IMR-90 (cell line): ENCODE data around the gene MBIP. TPM values are rescaled to one million over a fixed set of nuclear protein-coding genes. Genes with fewer than 3 reads are reported as not detected.

ENCODE experiments used
- ATAC-seq: fragments of 200-7000 bp; cut with Tn5 transposase; 2 replicates; pipeline ENCODE4 v1.9.1; 2020; ENCODE audit warnings: low read depth, mild to moderate bottlenecking, moderate library complexity
- BruUV-seq: library from RNA; stranded (reverse); fragments of 400-500 nt; replicated peaks from 2 replicates; lab custom pipeline; 2021; lab: Mats Ljungman, UMichigan
- CTCF ChIA-PET: fragments of 300-600 bp; formaldehyde crosslinking; extraction: SDS; loops from one replicate; lab custom pipeline; 2021; ENCODE audit warnings: antibody characterized with exemption; lab: Yijun Ruan, JAX
- POLR2A ChIA-PET: fragments of 300-600 bp; sonication (Branson Sonifier 250); formaldehyde crosslinking; loops from one replicate; lab custom pipeline; 2022; ENCODE audit warnings: antibody characterized with exemption; ENCODE audit not compliant: unreplicated experiment; lab: Charles Lee
- DNase-seq: peaks from one replicate; pipeline ENCODE4 v3.0.0; 2013
- H2AFZ ChIP-seq: replicated peaks from 2 replicates; pipeline ENCODE3; 2013; ENCODE audit warnings: low read length, mild to moderate bottlenecking; ENCODE audit not compliant: poor library complexity
- H2AK5ac ChIP-seq: 2 replicates; pipeline ENCODE4 v1.6.1; 2013; ENCODE audit warnings: low read depth, low read length, inconsistent platforms
- H2AK9ac ChIP-seq: replicated peaks from 2 replicates; pipeline ENCODE3; 2013; ENCODE audit warnings: mild to moderate bottlenecking, low read depth, low read length, moderate library complexity; ENCODE audit not compliant: poor library complexity
- H2BK120ac ChIP-seq: 2 replicates; pipeline ENCODE4 v1.6.1; 2013; ENCODE audit warnings: low read depth, low read length, inconsistent platforms
- H2BK15ac ChIP-seq: 3 replicates; pipeline ENCODE4 v1.6.1; 2013; ENCODE audit warnings: low read depth, low read length, inconsistent platforms
- H2BK20ac ChIP-seq: 2 replicates; pipeline ENCODE4 v1.6.1; 2013; ENCODE audit warnings: low read depth, mild to moderate bottlenecking, inconsistent platforms, low read length, moderate library complexity
- H2BK5ac ChIP-seq: 2 replicates; pipeline ENCODE4 v1.6.1; 2013; ENCODE audit warnings: mild to moderate bottlenecking, low read depth, low read length, inconsistent platforms; ENCODE audit not compliant: poor library complexity, severe bottlenecking
- H3K14ac ChIP-seq: replicated peaks from 2 replicates; pipeline ENCODE4 v1.6.1; 2013; ENCODE audit warnings: low read depth, low read length, inconsistent platforms
- H3K18ac ChIP-seq: 2 replicates; pipeline ENCODE4 v1.6.1; 2013; ENCODE audit warnings: low read depth, low read length, control low read depth
- H3K23ac ChIP-seq: 2 replicates; pipeline ENCODE4 v1.6.1; 2013; ENCODE audit warnings: low read depth, low read length, inconsistent platforms
- H3K27ac ChIP-seq: 2 replicates; pipeline ENCODE4 v1.5.1; 2013; ENCODE audit warnings: mild to moderate bottlenecking, control low read depth, low read length; ENCODE audit not compliant: insufficient read depth
- H3K27me3 ChIP-seq: 2 replicates; pipeline ENCODE4 v1.6.1; 2013; ENCODE audit warnings: low read length; ENCODE audit not compliant: control insufficient read depth, insufficient read depth
- H3K36me3 ChIP-seq: 2 replicates; pipeline ENCODE4 v1.6.1; 2013; ENCODE audit warnings: low read length, mixed read lengths; ENCODE audit not compliant: control insufficient read depth, insufficient read depth
- H3K4ac ChIP-seq: 2 replicates; pipeline ENCODE4 v1.6.1; 2013; ENCODE audit warnings: low read depth, low read length, inconsistent platforms
- H3K4me1 ChIP-seq: 2 replicates; pipeline ENCODE4 v1.6.1; 2013; ENCODE audit warnings: low read length, mixed read lengths; ENCODE audit not compliant: control insufficient read depth, insufficient read depth
- H3K4me2 ChIP-seq: 2 replicates; pipeline ENCODE4 v1.6.1; 2013; ENCODE audit warnings: low read depth, mild to moderate bottlenecking, control low read depth, low read length, moderate library complexity
- H3K4me3 ChIP-seq: 2 replicates; pipeline ENCODE4 v1.5.1; 2013; ENCODE audit warnings: low read depth, mild to moderate bottlenecking, control low read depth, low read length, moderate library complexity; ENCODE audit not compliant: insufficient read depth
- H3K56ac ChIP-seq: 2 replicates; pipeline ENCODE4 v1.6.1; 2013; ENCODE audit warnings: low read length, inconsistent platforms; ENCODE audit not compliant: insufficient read depth; ENCODE audit errors: extremely low read depth
- H3K79me1 ChIP-seq, 2 experiments: 2 replicates each; pipeline ENCODE4 v1.6.1; 2013; ENCODE audit warnings: low read length in 2 of 2, inconsistent platforms in 1 of 2, low read depth in 1 of 2
- H3K9ac ChIP-seq: 2 replicates; pipeline ENCODE4 v1.6.1; 2013; ENCODE audit warnings: low read depth, low read length, control low read depth
- H3K9me1 ChIP-seq: 2 replicates; pipeline ENCODE4 v1.6.1; 2013; ENCODE audit warnings: low read length, inconsistent platforms; ENCODE audit not compliant: insufficient read depth
- H3K9me3 ChIP-seq: 2 replicates; pipeline ENCODE4 v1.6.1; 2013; ENCODE audit warnings: low read length; ENCODE audit not compliant: control insufficient read depth, insufficient read depth
- H4K20me1 ChIP-seq: 2 replicates; pipeline ENCODE4 v1.6.1; 2013; ENCODE audit warnings: low read length, inconsistent platforms; ENCODE audit not compliant: insufficient read depth
- H4K5ac ChIP-seq: 2 replicates; pipeline ENCODE4 v1.6.1; 2013; ENCODE audit warnings: mild to moderate bottlenecking, low read depth, low read length, control low read depth
- H4K8ac ChIP-seq, 2 experiments: 2 replicates each; pipeline ENCODE4 v1.6.1; 2013; ENCODE audit warnings: low read depth in 2 of 2, low read length in 2 of 2, control low read depth in 1 of 2, inconsistent platforms in 1 of 2
- H4K91ac ChIP-seq: 2 replicates; pipeline ENCODE4 v1.6.1; 2013; ENCODE audit warnings: low read depth, low read length, inconsistent platforms; ENCODE audit not compliant: insufficient read depth
- BHLHE40 ChIP-seq: fragments of 150-350 bp; IDR thresholded peaks from 2 replicates; pipeline ENCODE4 v1.6.1; 2016; ENCODE audit warnings: mild to moderate bottlenecking, low read depth, low read length
- CEBPB ChIP-seq: IDR thresholded peaks from 2 replicates; pipeline ENCODE4 v1.6.1; 2012; ENCODE audit warnings: low read depth, low read length, improper control_type of control experiment
- CHD1 ChIP-seq: IDR thresholded peaks from 2 replicates; pipeline ENCODE4 v1.6.1; 2012; ENCODE audit warnings: low read depth, low read length, improper control_type of control experiment
- FOS ChIP-seq: fragments of 150-350 bp; IDR thresholded peaks from 2 replicates; pipeline ENCODE4 v1.6.1; 2016; ENCODE audit warnings: low read depth, low read length
- MAFK ChIP-seq: IDR thresholded peaks from 2 replicates; pipeline ENCODE4 v1.6.1; 2012; ENCODE audit warnings: low read depth, low read length, improper control_type of control experiment
- MAZ ChIP-seq: IDR thresholded peaks from 2 replicates; pipeline ENCODE4 v1.6.1; 2012; ENCODE audit warnings: low read depth, mild to moderate bottlenecking, low read length, improper control_type of control experiment, moderate library complexity, borderline replicate concordance
- MXI1 ChIP-seq: IDR thresholded peaks from 2 replicates; pipeline ENCODE4 v1.6.1; 2012; ENCODE audit warnings: low read depth, mild to moderate bottlenecking, low read length, moderate library complexity, borderline replicate concordance
- NFE2L2 ChIP-seq: fragments of 150-350 bp; IDR thresholded peaks from 2 replicates; pipeline ENCODE4 v1.6.1; 2016; ENCODE audit warnings: low read depth, mild to moderate bottlenecking, low read length
- POLR2A ChIP-seq: IDR thresholded peaks from 2 replicates; pipeline ENCODE4 v1.6.1; 2012; ENCODE audit warnings: mild to moderate bottlenecking, low read depth, low read length
- RAD21 ChIP-seq: IDR thresholded peaks from 2 replicates; pipeline ENCODE4 v1.6.1; 2012; ENCODE audit warnings: low read length, improper control_type of control experiment
- RCOR1 ChIP-seq: IDR thresholded peaks from 2 replicates; pipeline ENCODE4 v1.6.1; 2012; ENCODE audit warnings: mild to moderate bottlenecking, low read length, improper control_type of control experiment; ENCODE audit not compliant: insufficient replicate concordance
- RFX5 ChIP-seq: IDR thresholded peaks from 2 replicates; pipeline ENCODE4 v1.8.0; 2012; ENCODE audit warnings: low read depth, mild to moderate bottlenecking, low read length, moderate library complexity
- SMC3 ChIP-seq: fragments of 150-350 bp; IDR thresholded peaks from 2 replicates; pipeline ENCODE4 v1.6.1; 2016; ENCODE audit warnings: low read depth, mild to moderate bottlenecking, antibody characterized with exemption, low read length, moderate library complexity
- USF2 ChIP-seq: fragments of 150-350 bp; IDR thresholded peaks from 2 replicates; pipeline ENCODE4 v1.6.1; 2017; ENCODE audit warnings: mild to moderate bottlenecking, antibody characterized with exemption, low read length, low read depth
- WGBS, 2 experiments: methylation state at CpG; one replicate each; pipeline versions ENCODE4 v1.1.5 to v1.1.7; 2013; ENCODE audit warnings: missing lambda C conversion rate in 2 of 2; ENCODE audit not compliant: insufficient read length in 1 of 2; ENCODE audit errors: extremely low coverage in 2 of 2; 5-methylcytosine and 5-hydroxymethylcytosine counted together
- dilution Hi-C: fragments of 300-500 bp; cut with HindIII; formaldehyde crosslinking; loops from one replicate; pipeline ENCODE4 v1.14.3; 2018; ENCODE audit warnings: low sequenced_read_pairs; ENCODE audit not compliant: unreplicated experiment
- in situ Hi-C: fragments of 300-500 bp; cut with MboI; formaldehyde crosslinking; loops from 3 replicates; pipeline ENCODE4 v1.14.3; 2019; ENCODE audit warnings: low sequenced_read_pairs, inconsistent platforms, mixed read lengths
- intact Hi-C: fragments of 100-400 bp; cut with micrococcal nuclease; formaldehyde crosslinking; loops from 2 replicates; pipeline ENCODE4 v1.10.0; 2022
- polyA plus RNA-seq, 3 experiments: library from polyadenylated mRNA; depleted of rRNA; stranded (reverse); fragments of >200 nt; gene quantifications; 2 replicates each; pipeline ENCODE4 v1.2.3, GENCODE V29; 2012; ENCODE audit warnings: low replicate concordance in 1 of 3
- total RNA-seq: library from RNA; depleted of rRNA; stranded (reverse); fragments of >200 nt; gene quantifications from 2 replicates; pipeline ENCODE4 v1.2.3, GENCODE V29; 2012
- TF ChIP-seq, protein P1 (sequence below): fragments of 150-350 bp; IDR thresholded peaks from 2 replicates; pipeline ENCODE4 v1.6.1; 2016; ENCODE audit warnings: low read depth, mild to moderate bottlenecking, low read length, moderate library complexity, borderline replicate concordance
- TF ChIP-seq, protein P2 (sequence below): conservative IDR thresholded peaks from 2 replicates; pipeline ENCODE4 v1.5.1; 2012; ENCODE audit warnings: mild to moderate bottlenecking, low read depth, low read length, improper control_type of control experiment

The MBIP gene
- total and polyA plus RNA-seq, 2 of the 4 experiments (the other 2 are of a cell fraction), result 9.3 to 17.4 TPM

GRCh38 chr14:36344211-36344610, 23.8 kb upstream of the MBIP start:
- no peak overlapping the region for H3K23ac ChIP-seq
- no peak overlapping the region for H3K27ac ChIP-seq
- H2BK20ac ChIP-seq, result no peak overlapping the region
- DNase-seq (peak; percentile 10), ATAC-seq (peak; percentile 24; the same call in 1 of the 2 replicates)
- CTCF ChIA-PET, result no interaction called here
- H3K4me3 ChIP-seq, result no peak overlapping the region
- H2BK120ac ChIP-seq, result no peak overlapping the region
- no peaks in the 10 kb centered on the region for H3K9me1 ChIP-seq
- H3K18ac ChIP-seq, result no peak overlapping the region
- no peak overlapping the region for H2AK5ac ChIP-seq
- POLR2A ChIA-PET, result no interaction called here
- BruUV-seq, result no TSS peak
- H4K5ac ChIP-seq, result no peak overlapping the region
- H2BK15ac ChIP-seq, result no peak overlapping the region
- no peaks in the 10 kb centered on the region for H3K36me3 ChIP-seq
- H3K79me1 ChIP-seq, result no peaks in the 10 kb centered on the region
- TF ChIP-seq RFX5 (no peak), POLR2A (no peak), BHLHE40 (no peak), RAD21 (no peak), USF2 (no peak), MXI1 (no peak), FOS (no peak), CHD1 (no peak), NFE2L2 (no peak), RCOR1 (no peak), SMC3 (no peak), CEBPB (no peak), MAFK (no peak), MAZ (no peak)
- TF ChIP-seq, protein P1, sequence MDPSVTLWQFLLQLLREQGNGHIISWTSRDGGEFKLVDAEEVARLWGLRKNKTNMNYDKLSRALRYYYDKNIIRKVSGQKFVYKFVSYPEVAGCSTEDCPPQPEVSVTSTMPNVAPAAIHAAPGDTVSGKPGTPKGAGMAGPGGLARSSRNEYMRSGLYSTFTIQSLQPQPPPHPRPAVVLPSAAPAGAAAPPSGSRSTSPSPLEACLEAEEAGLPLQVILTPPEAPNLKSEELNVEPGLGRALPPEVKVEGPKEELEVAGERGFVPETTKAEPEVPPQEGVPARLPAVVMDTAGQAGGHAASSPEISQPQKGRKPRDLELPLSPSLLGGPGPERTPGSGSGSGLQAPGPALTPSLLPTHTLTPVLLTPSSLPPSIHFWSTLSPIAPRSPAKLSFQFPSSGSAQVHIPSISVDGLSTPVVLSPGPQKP, result no peak
- TF ChIP-seq, protein P2, sequence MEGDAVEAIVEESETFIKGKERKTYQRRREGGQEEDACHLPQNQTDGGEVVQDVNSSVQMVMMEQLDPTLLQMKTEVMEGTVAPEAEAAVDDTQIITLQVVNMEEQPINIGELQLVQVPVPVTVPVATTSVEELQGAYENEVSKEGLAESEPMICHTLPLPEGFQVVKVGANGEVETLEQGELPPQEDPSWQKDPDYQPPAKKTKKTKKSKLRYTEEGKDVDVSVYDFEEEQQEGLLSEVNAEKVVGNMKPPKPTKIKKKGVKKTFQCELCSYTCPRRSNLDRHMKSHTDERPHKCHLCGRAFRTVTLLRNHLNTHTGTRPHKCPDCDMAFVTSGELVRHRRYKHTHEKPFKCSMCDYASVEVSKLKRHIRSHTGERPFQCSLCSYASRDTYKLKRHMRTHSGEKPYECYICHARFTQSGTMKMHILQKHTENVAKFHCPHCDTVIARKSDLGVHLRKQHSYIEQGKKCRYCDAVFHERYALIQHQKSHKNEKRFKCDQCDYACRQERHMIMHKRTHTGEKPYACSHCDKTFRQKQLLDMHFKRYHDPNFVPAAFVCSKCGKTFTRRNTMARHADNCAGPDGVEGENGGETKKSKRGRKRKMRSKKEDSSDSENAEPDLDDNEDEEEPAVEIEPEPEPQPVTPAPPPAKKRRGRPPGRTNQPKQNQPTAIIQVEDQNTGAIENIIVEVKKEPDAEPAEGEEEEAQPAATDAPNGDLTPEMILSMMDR, result no peak
- no peak overlapping the region for H3K9ac ChIP-seq
- H3K9me3 ChIP-seq, result no peaks in the 10 kb centered on the region
- intact Hi-C loops (no loop called here), dilution Hi-C loops (no loop called here), in situ Hi-C loops (no loop called here)
- H3K4me2 ChIP-seq, result no peak overlapping the region
- no peak overlapping the region for H3K56ac ChIP-seq
- H4K91ac ChIP-seq, result no peak overlapping the region
- WGBS, 2 experiments, result no CpG with 5 or more reads among the region's 2 CpGs
- H2AK9ac ChIP-seq, result no peak overlapping the region
- H2BK5ac ChIP-seq, result no peak overlapping the region
- no peak overlapping the region for H3K14ac ChIP-seq
- H3K4me1 ChIP-seq, result no peaks in the 10 kb centered on the region
- no peak overlapping the region for H4K8ac ChIP-seq
- H3K27me3 ChIP-seq, result peaks cover 4% of the 10 kb centered on the region; the same call in 1 of the 2 replicates
- no peak overlapping the region for H3K4ac ChIP-seq
- H4K20me1 ChIP-seq, result no peaks in the 10 kb centered on the region
- H2AFZ ChIP-seq, result no peak overlapping the region
